HG02943 (cell line): Measurements from ENCODE around the gene MAK.
"Not testable (repeated sequence)": the region's sequence is repeated elsewhere in the genome, so short reads cannot be mapped to it uniquely, and the experiment has no call there.

Experiments used
- ATAC-seq: cut with Tn5 transposase; IDR thresholded peaks from one replicate; pipeline ENCODE4 v1.9.1; 2021; ENCODE audit warnings: mild to moderate bottlenecking, low read depth, moderate library complexity; ENCODE audit not compliant: unreplicated experiment

The MAK gene, protein sequence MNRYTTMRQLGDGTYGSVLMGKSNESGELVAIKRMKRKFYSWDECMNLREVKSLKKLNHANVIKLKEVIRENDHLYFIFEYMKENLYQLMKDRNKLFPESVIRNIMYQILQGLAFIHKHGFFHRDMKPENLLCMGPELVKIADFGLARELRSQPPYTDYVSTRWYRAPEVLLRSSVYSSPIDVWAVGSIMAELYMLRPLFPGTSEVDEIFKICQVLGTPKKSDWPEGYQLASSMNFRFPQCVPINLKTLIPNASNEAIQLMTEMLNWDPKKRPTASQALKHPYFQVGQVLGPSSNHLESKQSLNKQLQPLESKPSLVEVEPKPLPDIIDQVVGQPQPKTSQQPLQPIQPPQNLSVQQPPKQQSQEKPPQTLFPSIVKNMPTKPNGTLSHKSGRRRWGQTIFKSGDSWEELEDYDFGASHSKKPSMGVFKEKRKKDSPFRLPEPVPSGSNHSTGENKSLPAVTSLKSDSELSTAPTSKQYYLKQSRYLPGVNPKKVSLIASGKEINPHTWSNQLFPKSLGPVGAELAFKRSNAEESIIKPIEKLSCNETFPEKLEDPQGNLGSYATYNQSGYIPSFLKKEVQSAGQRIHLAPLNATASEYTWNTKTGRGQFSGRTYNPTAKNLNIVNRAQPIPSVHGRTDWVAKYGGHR

GRCh38 chr6:10837995-10838793, at the start of gene MAK:
TSS of gene MAK (minus strand) at chr6:10838539. CDS start at chr6:10830648, 7,891 bp downstream.
- ATAC-seq, result peak; percentile 77

- no peak for ATAC-seq
These were observed 48.6 kb upstream of the MAK start, which contains the start of gene SYCP2L for GRCh38 chr6:10886691-10887502. TSS of gene SYCP2L (plus strand) at chr6:10887052. CDS start at chr6:10887127, 75 bp downstream.

GRCh38 chr6:10886365-10886690, 48.0 kb upstream of the MAK start:
- ATAC-seq, result not testable (repeated sequence)

GRCh38 chr6:10884245-10884972, 46.1 kb upstream of the MAK start:
- ATAC-seq, result no peak

- no peak for ATAC-seq
These were observed 45.2 kb upstream of the MAK start for GRCh38 chr6:10883312-10884244.

- no peak for ATAC-seq
These were observed 44.4 kb upstream of the MAK start for GRCh38 chr6:10882657-10883171.

DNA sequence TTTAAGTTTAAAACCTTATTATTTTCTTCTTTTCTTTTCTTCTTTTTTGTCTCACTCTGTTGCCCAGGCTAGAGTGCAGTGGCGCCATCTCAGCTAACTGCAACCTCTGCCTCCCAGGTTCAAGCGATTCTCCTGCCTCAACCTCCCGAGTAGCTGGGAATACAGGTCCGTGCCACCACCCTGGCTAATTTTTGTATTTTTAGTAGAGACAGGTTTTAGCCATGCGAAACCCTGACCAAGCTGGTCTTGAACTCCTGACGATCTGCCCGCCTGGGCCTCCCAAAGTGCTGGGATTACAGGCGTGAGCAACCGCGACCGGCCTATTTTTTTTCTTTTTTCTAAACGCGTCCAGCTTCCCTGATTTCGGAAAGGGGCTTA, 43.9 kb upstream of the MAK start:
- not testable (repeated sequence) for ATAC-seq

DNA sequence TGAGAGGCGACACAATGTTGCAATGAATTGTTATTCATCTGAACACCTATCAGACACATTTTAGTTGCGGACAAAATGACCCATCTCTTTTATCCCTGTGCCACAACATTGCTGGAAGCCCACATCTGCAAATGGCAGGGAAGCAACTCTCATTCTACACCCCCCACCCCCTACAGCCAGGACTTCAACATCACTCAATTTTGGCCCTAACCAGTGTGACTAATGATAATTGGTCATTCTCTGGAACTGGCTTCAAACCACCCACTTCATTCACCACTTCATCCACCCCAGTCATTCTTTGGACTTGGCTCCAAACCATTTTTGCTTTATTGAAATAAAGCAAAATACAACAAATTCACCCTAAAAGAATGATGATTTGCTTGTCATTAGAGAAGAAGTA, 42.0 kb upstream of the MAK start:
- no peak for ATAC-seq

DNA sequence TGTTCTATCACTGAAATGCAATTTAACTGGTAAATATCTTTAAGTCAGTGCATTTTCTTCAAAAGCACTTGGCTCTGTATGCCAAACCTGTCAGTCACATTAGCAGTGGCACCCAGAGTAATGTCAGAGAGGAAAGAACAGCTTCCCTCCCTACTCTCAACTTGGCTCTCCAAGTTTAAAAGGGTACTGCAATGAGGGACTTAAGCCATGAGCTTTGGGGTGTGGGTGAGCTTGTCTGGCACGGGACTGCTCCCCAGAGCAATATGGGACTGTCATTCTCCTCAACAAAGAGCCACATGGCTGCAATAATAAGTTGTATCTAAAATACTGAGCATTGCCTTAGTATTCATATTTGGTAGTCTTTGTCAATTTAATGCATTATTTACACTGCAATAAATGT, 39.5 kb upstream of the MAK start:
- ATAC-seq, result no peak

GRCh38 chr6:10877012-10877411, 38.7 kb upstream of the MAK start:
- ATAC-seq, result no peak

DNA sequence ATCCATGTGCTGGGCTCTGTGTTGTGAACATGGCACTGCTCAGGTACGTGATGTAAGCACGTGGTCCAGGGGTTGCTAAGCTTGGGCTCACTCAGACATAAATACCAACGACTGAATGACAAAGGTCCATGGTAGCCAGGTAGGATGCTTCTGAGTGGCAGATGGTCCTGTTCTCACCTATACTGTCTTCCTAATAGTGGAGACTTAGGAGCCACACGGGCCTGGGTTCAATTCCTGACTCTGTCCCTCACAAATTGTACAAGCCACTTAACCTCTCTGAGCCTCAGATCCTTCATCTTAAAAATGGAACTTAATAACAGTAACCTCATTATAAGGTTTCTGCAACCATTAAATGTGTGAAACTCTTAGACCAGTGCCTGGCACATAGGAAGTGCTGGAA, 36.7 kb upstream of the MAK start:
- no peak for ATAC-seq

GRCh38 chr6:10874207-10874606, 35.9 kb upstream of the MAK start:
- ATAC-seq, result no peak

GRCh38 chr6:10873374-10873773, 35.0 kb upstream of the MAK start:
- ATAC-seq, result no peak

DNA sequence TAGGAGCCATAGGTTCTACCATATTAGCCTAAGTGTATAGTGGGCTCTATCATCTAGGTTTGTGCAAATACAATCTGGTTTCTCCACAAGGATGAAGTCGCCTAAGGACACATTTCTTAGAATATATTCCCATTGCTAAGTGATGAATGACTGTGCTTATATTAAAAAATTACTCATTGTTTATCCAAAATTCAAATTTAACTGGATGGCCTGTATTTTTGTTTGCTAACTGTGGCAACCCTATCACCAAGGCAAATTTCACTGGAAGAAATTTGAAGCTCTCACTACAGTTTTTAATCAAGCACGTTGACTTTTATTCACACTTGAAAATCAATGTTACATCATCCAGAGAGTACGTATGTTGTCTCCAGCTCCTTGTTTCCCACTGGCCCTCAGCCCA, 29.6 kb upstream of the MAK start:
- no peak for ATAC-seq

- not testable (repeated sequence) for ATAC-seq
These were observed 28.4 kb upstream of the MAK start for GRCh38 chr6:10866709-10867108.

DNA sequence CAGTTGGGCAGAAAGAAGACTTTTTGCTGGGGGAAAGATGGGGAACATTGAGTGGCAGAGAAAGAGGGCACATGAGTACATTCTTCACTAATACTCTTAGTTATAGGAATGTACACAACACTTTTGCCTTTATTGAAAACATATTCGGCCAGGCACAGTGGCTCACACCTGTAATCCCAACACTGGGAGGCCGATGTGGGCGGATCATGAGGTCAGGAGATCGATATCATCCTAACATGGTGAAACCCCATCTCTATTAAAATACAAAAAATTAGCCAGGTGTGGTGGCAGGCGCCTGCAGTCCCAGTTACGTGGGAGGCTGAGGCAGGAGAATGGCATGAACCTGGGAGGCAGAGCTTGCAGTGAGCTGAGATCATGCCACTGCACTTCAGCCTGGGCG, 24.7 kb upstream of the MAK start:
- not testable (repeated sequence) for ATAC-seq

DNA sequence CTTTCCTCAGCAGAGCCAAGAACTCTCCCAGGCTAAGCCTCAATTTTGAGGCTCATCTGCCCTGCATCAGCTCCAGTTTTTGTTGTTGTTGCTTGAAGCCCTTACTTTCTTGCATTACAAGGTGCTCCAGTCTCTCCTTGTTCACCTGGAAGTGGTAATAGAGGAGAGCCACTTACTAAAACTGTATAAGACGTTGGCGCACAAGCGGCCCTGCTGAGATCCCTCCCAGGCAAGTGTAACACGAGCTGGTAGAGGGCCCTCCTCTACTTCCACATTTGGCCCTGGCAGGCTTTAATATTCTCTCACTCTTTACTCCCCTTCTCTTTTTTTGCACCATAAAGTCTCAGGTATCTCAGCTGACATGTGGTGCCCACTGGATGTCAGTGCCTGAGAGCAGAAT, 24.0 kb upstream of the MAK start:
- ATAC-seq, result no peak

- no peak for ATAC-seq
These were observed 22.7 kb upstream of the MAK start for GRCh38 chr6:10861086-10861485.

DNA sequence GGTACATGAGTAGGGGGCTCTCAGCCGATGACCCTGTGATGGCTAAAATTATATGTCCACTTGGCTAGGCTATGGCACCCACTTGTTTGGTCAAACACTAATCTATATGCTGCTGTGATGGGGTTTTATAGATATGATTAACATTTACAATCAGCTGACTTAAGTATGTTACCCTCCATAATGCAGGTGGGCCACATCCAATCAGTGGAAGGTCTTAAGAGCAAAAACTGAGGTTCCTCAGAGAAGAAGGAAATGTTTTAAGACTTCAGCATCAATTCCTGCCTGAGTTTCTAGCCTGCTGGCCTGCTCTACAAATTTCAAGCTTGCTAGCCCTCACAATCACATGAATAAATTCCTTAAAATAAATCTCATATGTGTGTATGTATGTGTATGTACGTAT, 18.9 kb upstream of the MAK start:
- ATAC-seq, result no peak
